CD4-positive, alpha-beta T cell treated with Interleukin-21 for 1 hour (primary cell): Measurements from ENCODE around the gene CDH23.

Source experiments
- DNase-seq: peaks from one replicate; pipeline ENCODE4 v3.0.0-alpha.2; 2020

Gene CDH23

GRCh38 chr10:71646592-71647292, 250.0 kb downstream of the CDH23 start:
- DNase-seq = no peak

GRCh38 chr10:71647526-71648253, 251.0 kb downstream of the CDH23 start:
- no peak for DNase-seq

- DNase-seq = no peak
These were observed 251.7 kb downstream of the CDH23 start for GRCh38 chr10:71648254-71648932.

- no peak for DNase-seq
These were observed 252.2 kb downstream of the CDH23 start for GRCh38 chr10:71648933-71649320.

GRCh38 chr10:71649631-71650030, 252.9 kb downstream of the CDH23 start:
- DNase-seq = no peak

- DNase-seq = no peak
These were observed 253.7 kb downstream of the CDH23 start for GRCh38 chr10:71650397-71650796.

- no peak for DNase-seq
These were observed 254.7 kb downstream of the CDH23 start for GRCh38 chr10:71651428-71651827.

GRCh38 chr10:71651928-71652327, 255.2 kb downstream of the CDH23 start:
- no peak for DNase-seq

- no peak for DNase-seq
These were observed 256.3 kb downstream of the CDH23 start for GRCh38 chr10:71653044-71653443.

GRCh38 chr10:71656220-71656619, 259.5 kb downstream of the CDH23 start:
- no peak for DNase-seq

GRCh38 chr10:71657604-71658466, 261.1 kb downstream of the CDH23 start:
- no peak for DNase-seq

GRCh38 chr10:71658467-71658745, 261.7 kb downstream of the CDH23 start:
- no peak for DNase-seq

- no peak for DNase-seq
These were observed 262.5 kb downstream of the CDH23 start for GRCh38 chr10:71659111-71659634.

GRCh38 chr10:71659737-71660136, 263.0 kb downstream of the CDH23 start:
- DNase-seq = no peak

GRCh38 chr10:71660313-71660712, 263.6 kb downstream of the CDH23 start:
- no peak for DNase-seq

GRCh38 chr10:71661060-71661622, 264.4 kb downstream of the CDH23 start:
- DNase-seq = no peak

- no peak for DNase-seq
These were observed 265.1 kb downstream of the CDH23 start for GRCh38 chr10:71661779-71662336.

- no peak for DNase-seq
These were observed 266.6 kb downstream of the CDH23 start for GRCh38 chr10:71663311-71663710.

GRCh38 chr10:71664585-71664984, 267.9 kb downstream of the CDH23 start:
- no peak for DNase-seq

GRCh38 chr10:71665456-71665855, 268.7 kb downstream of the CDH23 start:
- no peak for DNase-seq

- DNase-seq = peak; percentile 2
These were observed 270.1 kb downstream of the CDH23 start for GRCh38 chr10:71666639-71667386.

GRCh38 chr10:71667387-71667752, 270.6 kb downstream of the CDH23 start:
- no peak for DNase-seq
